Measurements from ENCODE around the gene PNKD.

The PNKD gene

GRCh38 chr2:218343591-218343990 lies 73.3 kb downstream of the PNKD start:
- DNase-seq (ENCODE audit: low spot score): no peak

- DNase-seq (ENCODE audit: low spot score): no peak
These were observed 73.9 kb downstream of the PNKD start for GRCh38 chr2:218344090-218344754.

GRCh38 chr2:218344755-218345417 lies 74.6 kb downstream of the PNKD start:
- DNase-seq (ENCODE audit: low spot score): no peak

GRCh38 chr2:218345491-218346236 lies 75.3 kb downstream of the PNKD start:
- DNase-seq (ENCODE audit: low spot score): no peak

GRCh38 chr2:218347172-218347571 lies 76.9 kb downstream of the PNKD start:
- DNase-seq (ENCODE audit: low spot score): no peak

- no peak for DNase-seq (ENCODE audit: low spot score)
These were observed 83.7 kb downstream of the PNKD start for GRCh38 chr2:218354045-218354444.

- no peak for DNase-seq (ENCODE audit: low spot score)
These were observed 84.6 kb downstream of the PNKD start for GRCh38 chr2:218354850-218355443.

- peak; percentile 8 for DNase-seq (ENCODE audit: low spot score)
These were observed 87.2 kb downstream of the PNKD start for GRCh38 chr2:218357236-218358177.

- DNase-seq (ENCODE audit: low spot score): no peak
These were observed 90.1 kb downstream of the PNKD start for GRCh38 chr2:218360453-218360852.

GRCh38 chr2:218362606-218363005 lies 92.3 kb downstream of the PNKD start:
- DNase-seq (ENCODE audit: low spot score): no peak

GRCh38 chr2:218363736-218364135 lies 93.4 kb downstream of the PNKD start:
- DNase-seq (ENCODE audit: low spot score): no peak

- no peak for DNase-seq (ENCODE audit: low spot score)
These were observed 93.9 kb downstream of the PNKD start for GRCh38 chr2:218364196-218364595.

- DNase-seq (ENCODE audit: low spot score): no peak
These were observed 96.5 kb downstream of the PNKD start for GRCh38 chr2:218366621-218367414.

GRCh38 chr2:218367415-218368149 lies 97.3 kb downstream of the PNKD start:
- peak; percentile 28 for DNase-seq (ENCODE audit: low spot score)

GRCh38 chr2:218368150-218368528 lies 97.8 kb downstream of the PNKD start:
- no peak for DNase-seq (ENCODE audit: low spot score)

- DNase-seq (ENCODE audit: low spot score): peak; percentile 36
These were observed 98.4 kb downstream of the PNKD start for GRCh38 chr2:218368621-218369153.

GRCh38 chr2:218369330-218369729 lies 99.0 kb downstream of the PNKD start:
- DNase-seq (ENCODE audit: low spot score): no peak

GRCh38 chr2:218370410-218371063 lies 100.2 kb downstream of the PNKD start:
- no peak for DNase-seq (ENCODE audit: low spot score)

GRCh38 chr2:218371983-218372350 lies 101.6 kb downstream of the PNKD start:
- DNase-seq (ENCODE audit: low spot score): no peak
